IgD-negative memory B cell (primary cell): Measurements from ENCODE around the gene CCL5. TPM values are rescaled to one million over a fixed set of nuclear protein-coding genes. Genes with fewer than 3 reads are reported as not detected.
A peak's percentile ranks its signal among the peaks of the same experiment; 100 is the strongest.
"Not testable (repeated sequence)": the region's sequence is repeated elsewhere in the genome, so short reads cannot be mapped to it uniquely, and the experiment has no call there.

ENCODE experiments used
- H3K27ac Mint-ChIP-seq, 3 donors: one replicate each; pipeline ENCODE4 v1.8.0; 2020 to 2022; ENCODE audit warnings: mild to moderate bottlenecking in 3 of 3, mixed read lengths in 3 of 3, moderate library complexity in 1 of 3
- H3K27me3 Mint-ChIP-seq: one replicate; pipeline ENCODE4 v1.8.0; 2021; ENCODE audit warnings: mixed read lengths
- H3K36me3 Mint-ChIP-seq: one replicate; pipeline ENCODE4 v1.8.0; 2020; ENCODE audit warnings: mild to moderate bottlenecking, mixed read lengths
- H3K4me1 Mint-ChIP-seq, 3 donors: one replicate each; pipeline ENCODE4 v1.8.0; 2020 to 2022; ENCODE audit warnings: mixed read lengths in 3 of 3, mild to moderate bottlenecking in 1 of 3
- H3K4me3 Mint-ChIP-seq, 4 donors: one replicate each; pipeline ENCODE4 v1.8.0; 2020 to 2022; ENCODE audit warnings: mild to moderate bottlenecking in 4 of 4, mixed read lengths in 4 of 4, moderate library complexity in 3 of 4
- H3K9me3 Mint-ChIP-seq, 3 donors: one replicate each; pipeline ENCODE4 v1.8.0; 2020 to 2021; ENCODE audit warnings: mixed read lengths in 3 of 3, mild to moderate bottlenecking in 1 of 3
- polyA plus RNA-seq: library from polyadenylated mRNA; unstranded; fragments of 300-500 nt; fragmentation: Illumina TruSeq; gene quantifications from one replicate; pipeline ENCODE4 v1.2.3, GENCODE V29; 2021

The CCL5 gene
- polyA plus RNA-seq, 1 donor from 2014 or later, result 66.3 TPM

DNA sequence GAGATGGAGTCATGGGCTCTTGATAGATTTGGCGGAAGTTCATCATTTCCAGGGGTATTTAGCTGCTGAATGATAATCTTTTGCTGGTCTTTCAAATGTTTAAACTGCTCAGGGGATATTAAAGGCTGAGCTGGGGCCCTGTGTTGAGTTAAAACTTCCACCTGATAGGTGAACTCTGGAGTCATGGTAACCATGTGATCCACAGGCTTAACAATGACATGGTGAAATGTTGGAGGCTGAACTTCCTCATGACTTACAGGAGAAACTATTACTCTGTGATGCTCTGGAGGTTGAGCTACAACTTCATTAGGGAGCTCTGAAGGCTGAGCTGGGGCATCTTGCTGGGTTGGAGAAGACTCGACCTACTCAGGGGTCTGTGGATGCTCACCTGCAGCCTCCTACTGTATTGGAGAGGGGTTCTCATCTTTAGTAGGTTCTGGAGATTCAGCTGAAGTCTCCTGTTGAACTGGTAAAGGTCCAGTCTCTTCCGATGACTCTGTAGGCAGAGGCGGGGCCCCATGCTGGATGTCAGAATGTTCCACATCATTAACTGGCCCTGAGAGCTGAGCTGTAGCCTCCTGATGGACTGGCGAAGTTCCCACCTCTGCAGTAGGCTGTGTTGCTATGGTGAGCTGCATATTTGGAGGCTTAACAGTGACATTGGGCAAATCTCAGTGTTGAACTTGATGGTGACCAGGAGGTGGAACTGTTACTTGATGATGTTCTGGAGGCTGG lies 26.2 kb upstream of the CCL5 start:
- Mint-ChIP-seq H3K27ac (no peak overlapping the region), H3K27me3 (peaks cover under 1% of the 10 kb centered on the region)

DNA sequence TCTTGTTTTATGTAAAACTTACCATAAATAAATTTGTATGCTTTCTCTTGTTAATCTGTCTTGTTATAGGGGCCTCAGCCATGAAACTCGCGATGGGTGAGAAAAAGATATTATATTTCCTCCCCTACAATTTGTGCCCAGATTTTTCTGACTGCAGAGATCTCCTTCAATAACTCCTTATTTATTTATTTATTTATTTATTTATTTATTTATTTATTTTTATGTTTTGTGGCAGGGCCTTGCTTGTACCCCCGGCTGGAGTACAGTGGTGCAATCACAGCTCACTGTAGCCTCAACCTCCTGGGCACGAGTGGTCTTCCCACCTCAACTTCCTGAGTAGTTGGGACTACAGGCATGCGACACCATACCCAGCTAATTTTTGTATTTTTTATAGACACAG lies 23.3 kb upstream of the CCL5 start:
- no peaks in the 10 kb centered on the region for H3K9me3 Mint-ChIP-seq
- no peak overlapping the region for H3K4me3 Mint-ChIP-seq
- H3K27ac Mint-ChIP-seq, result no peak overlapping the region
- no peaks in the 10 kb centered on the region for H3K36me3 Mint-ChIP-seq
- H3K4me1 Mint-ChIP-seq, result no peaks in the 10 kb centered on the region
- H3K27me3 Mint-ChIP-seq, result peaks cover 2% of the 10 kb centered on the region

More for the DNA sequence above, 26.2 kb upstream of the CCL5 start:
- no peaks in the 10 kb centered on the region for H3K9me3 Mint-ChIP-seq
- H3K36me3 Mint-ChIP-seq, result no peaks in the 10 kb centered on the region
- no peaks in the 10 kb centered on the region for H3K4me1 Mint-ChIP-seq
- no peak overlapping the region for H3K4me3 Mint-ChIP-seq

DNA sequence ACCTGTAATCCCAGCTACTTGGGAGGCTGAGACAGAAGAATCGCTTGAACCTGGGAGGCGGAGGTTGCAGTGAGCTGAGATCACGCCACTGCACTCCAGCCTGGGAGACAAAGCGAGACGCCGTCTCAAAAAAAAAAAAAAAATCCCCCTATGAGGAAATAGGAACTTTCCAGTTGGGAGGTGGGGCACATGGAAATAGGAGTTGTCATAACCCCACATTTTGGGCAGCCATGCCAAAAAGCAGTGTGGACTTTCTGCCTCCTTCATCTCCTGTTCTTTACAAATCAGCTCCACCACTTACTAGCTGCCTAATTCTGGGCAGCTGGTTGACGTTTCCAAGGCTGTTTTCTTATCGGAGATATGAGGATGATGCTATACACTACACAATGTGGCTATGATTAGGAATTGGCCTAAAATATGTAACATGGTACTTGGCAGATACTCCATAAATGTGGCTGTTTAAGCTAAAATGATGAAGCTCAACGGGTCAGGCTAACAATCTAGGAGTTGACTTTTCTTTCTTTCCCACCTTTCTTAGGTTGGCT lies 21.5 kb upstream of the CCL5 start:
- Mint-ChIP-seq H3K27ac (no peak overlapping the region), H3K27me3 (peaks cover 2% of the 10 kb centered on the region), H3K9me3 (no peaks in the 10 kb centered on the region), H3K36me3 (no peaks in the 10 kb centered on the region), H3K4me1 (no peaks in the 10 kb centered on the region), H3K4me3 (no peak overlapping the region)

GRCh38 chr17:35900708-35901480 lies 20.7 kb upstream of the CCL5 start:
- H3K36me3 Mint-ChIP-seq, result no peaks in the 10 kb centered on the region
- H3K4me1 Mint-ChIP-seq, result no peaks in the 10 kb centered on the region
- H3K9me3 Mint-ChIP-seq, result no peaks in the 10 kb centered on the region
- H3K4me3 Mint-ChIP-seq, result no peak overlapping the region
- H3K27me3 Mint-ChIP-seq, result peaks cover 4% of the 10 kb centered on the region
- H3K27ac Mint-ChIP-seq, result peak overlapping the region in 1 of 3 donors; percentile 83

DNA sequence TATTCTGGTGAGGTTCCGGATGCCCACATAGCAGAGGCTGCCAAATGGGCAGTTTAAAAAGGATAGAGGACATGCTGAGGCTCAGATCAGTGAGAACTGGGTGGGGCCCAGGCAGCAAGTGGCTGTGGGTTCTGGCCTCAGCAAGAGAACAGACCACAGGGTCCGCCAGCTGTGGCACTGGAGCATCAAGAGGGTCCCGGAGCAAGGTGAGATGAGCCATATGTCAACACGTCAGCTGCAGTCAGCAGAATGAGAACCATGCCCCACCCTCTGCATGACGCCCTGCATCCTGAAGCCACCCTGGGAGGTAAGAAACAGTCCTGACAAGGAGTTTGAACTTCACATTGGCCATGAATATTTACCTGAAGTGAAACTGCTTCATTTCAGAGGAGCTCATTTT lies 20.1 kb upstream of the CCL5 start:
- Mint-ChIP-seq H3K27me3 (peaks cover 4% of the 10 kb centered on the region), H3K4me3 (no peak overlapping the region), H3K4me1 (no peaks in the 10 kb centered on the region), H3K9me3 (no peaks in the 10 kb centered on the region), H3K36me3 (no peaks in the 10 kb centered on the region), H3K27ac (peak overlapping the region in 1 of 3 donors; percentile 83)

DNA sequence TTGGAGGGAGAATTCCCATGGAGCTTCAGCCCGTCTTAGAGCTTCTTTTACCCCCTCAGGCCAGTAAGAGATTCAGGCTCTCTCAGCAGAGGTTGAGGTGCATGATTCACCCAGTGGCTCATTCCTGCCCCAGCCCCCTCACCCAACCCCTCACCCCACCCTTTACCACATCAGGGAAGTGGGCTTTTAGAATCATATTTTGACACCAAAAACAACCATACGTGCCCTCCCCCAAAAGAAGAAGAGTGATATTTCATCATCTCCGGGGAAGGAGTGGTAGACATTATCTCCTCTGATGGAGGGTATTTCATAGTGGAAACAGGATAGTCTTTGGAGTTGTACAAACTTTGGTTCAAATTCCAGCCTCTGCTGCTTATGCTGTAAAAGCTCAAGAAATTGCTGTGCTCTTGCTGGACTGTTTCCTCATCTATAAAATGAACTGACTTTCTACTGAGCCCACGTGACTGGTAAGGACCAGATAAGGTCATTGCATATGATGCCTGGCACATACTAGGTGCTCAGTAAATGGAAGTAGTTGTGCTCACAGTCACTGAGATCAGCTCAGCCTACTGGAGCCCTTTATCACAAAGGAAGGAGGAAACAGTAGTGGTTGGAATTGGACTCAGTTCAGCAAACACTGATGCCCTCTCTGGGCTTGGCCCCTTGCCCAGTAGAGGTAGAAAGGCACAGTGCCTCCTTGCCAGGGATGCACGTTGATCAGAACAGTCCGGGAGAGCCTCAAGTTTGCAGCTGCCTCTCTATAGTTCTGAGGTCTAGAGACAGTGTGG lies 18.3 kb upstream of the CCL5 start:
- Mint-ChIP-seq H3K27ac (no peak overlapping the region), H3K36me3 (no peaks in the 10 kb centered on the region), H3K4me3 (no peak overlapping the region), H3K9me3 (no peaks in the 10 kb centered on the region), H3K27me3 (peaks cover 4% of the 10 kb centered on the region), H3K4me1 (no peaks in the 10 kb centered on the region)

DNA sequence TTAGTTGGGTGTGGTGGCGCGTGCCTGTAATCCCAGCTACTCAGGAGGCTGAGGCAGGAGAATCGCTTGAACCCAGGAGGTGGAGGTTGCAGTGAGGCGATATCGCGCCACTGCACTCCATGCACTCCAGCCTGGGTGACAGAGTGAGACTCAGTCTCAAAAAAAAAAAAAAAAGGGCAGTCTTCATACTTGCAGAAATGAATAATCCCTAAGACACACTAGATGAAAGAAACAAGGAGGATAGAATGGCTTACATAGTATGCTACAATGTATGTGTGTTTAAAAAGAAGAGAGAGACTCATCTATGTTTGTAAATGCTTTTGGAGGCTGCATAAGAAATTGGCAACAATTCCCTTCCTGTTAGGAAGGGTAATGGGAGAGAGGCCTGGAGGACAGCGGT lies 17.6 kb upstream of the CCL5 start:
- H3K27me3 Mint-ChIP-seq, H3K4me3 Mint-ChIP-seq, H3K27ac Mint-ChIP-seq, H3K4me1 Mint-ChIP-seq, H3K36me3 Mint-ChIP-seq, H3K9me3 Mint-ChIP-seq: not testable (repeated sequence)

GRCh38 chr17:35895636-35896587 lies 15.8 kb upstream of the CCL5 start:
- H3K27ac Mint-ChIP-seq, result no peak overlapping the region
- peak overlapping the region in 1 of 4 donors; percentile 82 for H3K4me3 Mint-ChIP-seq
- no peaks in the 10 kb centered on the region for H3K36me3 Mint-ChIP-seq
- peaks cover 0 to 5% (median 2%) of the 10 kb centered on the region in 3 donors for H3K4me1 Mint-ChIP-seq
- peaks cover 3% of the 10 kb centered on the region for H3K27me3 Mint-ChIP-seq
- no peaks in the 10 kb centered on the region for H3K9me3 Mint-ChIP-seq

DNA sequence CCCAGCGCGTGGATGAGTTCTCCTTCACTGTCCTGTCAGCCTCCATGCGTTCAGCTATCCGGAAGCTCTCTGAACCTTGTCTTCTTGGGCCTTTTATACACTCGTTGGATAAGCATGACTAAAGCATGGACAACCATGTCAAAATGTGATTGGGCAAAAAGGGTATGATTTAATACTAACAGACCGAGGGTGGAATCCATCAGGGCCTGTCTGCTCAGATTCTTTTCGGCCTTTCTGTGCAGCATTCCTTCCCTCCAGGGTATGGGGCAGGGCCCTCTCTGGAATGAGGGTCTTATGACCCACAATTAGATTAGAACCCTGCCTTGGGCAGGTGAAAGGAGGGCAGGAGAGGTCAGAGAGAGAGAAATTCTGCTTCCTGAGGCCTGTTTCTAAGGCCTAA lies 14.0 kb upstream of the CCL5 start:
- no peaks in the 10 kb centered on the region for H3K9me3 Mint-ChIP-seq
- peaks cover 2 to 5% (median 2%) of the 10 kb centered on the region in 3 donors for H3K4me1 Mint-ChIP-seq
- no peak overlapping the region for H3K27ac Mint-ChIP-seq
- H3K27me3 Mint-ChIP-seq, result peaks cover 3% of the 10 kb centered on the region
- no peak overlapping the region for H3K4me3 Mint-ChIP-seq
- peaks cover 2% of the 10 kb centered on the region for H3K36me3 Mint-ChIP-seq

DNA sequence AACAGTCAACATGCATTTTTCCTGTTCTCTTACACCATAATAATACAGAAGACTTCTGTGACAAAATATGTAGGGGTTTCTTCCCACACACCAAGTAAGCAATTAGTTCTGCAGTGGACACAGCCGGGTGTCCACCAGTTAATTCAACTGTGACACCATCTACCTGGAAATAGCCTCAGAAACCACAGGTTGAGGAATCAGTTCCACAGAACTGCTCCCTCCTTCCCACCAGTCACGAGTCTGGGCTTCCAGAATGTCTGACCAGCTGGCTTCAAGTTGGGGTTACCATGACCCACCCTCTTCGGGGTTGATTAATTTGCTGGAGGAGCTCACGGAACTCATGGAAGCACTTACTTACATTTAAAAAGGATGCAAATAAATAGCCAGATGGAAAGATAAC lies 13.6 kb upstream of the CCL5 start:
- peaks cover 3% of the 10 kb centered on the region for H3K27me3 Mint-ChIP-seq
- peak overlapping the region in 1 of 4 donors; percentile 43 for H3K4me3 Mint-ChIP-seq
- H3K27ac Mint-ChIP-seq, result no peak overlapping the region
- no peaks in the 10 kb centered on the region for H3K9me3 Mint-ChIP-seq
- H3K36me3 Mint-ChIP-seq, result peaks cover 2% of the 10 kb centered on the region
- H3K4me1 Mint-ChIP-seq, result peaks cover 2 to 5% (median 2%) of the 10 kb centered on the region in 3 donors

DNA sequence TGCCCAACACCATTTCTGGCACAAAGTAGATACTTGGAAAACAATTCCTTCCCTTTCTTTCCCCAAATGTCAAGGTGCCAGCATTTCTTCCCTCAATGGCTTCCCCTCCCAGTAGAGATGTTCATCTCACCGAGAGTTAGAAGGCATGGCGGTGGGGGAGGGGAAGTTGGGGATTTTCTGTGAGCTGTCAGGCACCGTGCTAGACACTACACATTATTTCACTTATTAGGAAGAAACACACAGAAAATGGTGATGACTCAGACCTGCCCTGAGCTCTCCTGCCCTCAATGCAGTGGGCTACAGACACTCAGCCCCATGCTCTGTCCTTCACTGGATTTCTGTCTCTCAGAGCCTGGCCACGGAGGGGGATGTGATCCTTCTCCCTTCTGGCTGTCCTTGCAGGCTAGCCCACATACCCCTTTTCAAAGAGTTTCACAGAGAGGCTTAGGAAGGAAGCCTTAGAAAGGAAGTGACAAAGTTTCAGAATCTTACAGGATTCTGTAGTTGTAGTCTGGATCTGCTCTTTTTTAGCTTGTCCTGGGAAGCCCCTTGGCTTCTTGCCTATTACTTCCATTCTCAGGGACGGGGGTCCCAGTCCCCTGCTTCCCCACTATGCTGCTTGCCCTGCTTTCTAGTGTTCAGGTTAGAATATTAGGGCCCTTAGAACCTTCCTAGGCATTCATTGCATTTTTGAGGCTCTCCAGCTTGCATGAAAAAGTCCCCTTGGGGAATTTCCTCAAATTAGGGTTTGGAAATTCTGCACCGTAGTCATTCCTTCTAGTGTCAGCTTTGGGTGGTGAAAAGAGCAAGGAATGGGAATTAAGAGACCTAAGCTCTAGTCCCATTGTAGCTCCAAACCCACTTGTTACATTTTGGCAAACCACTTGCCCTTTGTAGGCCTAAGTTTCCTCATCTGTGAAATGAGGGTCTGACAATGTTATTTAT lies 12.2 kb upstream of the CCL5 start:
- H3K27me3 Mint-ChIP-seq, result peaks cover 3% of the 10 kb centered on the region
- no peak overlapping the region for H3K4me3 Mint-ChIP-seq
- H3K9me3 Mint-ChIP-seq, result no peaks in the 10 kb centered on the region
- peaks cover 2 to 5% (median 2%) of the 10 kb centered on the region in 3 donors for H3K4me1 Mint-ChIP-seq
- H3K36me3 Mint-ChIP-seq, result peaks cover 2% of the 10 kb centered on the region
- no peak overlapping the region for H3K27ac Mint-ChIP-seq

DNA sequence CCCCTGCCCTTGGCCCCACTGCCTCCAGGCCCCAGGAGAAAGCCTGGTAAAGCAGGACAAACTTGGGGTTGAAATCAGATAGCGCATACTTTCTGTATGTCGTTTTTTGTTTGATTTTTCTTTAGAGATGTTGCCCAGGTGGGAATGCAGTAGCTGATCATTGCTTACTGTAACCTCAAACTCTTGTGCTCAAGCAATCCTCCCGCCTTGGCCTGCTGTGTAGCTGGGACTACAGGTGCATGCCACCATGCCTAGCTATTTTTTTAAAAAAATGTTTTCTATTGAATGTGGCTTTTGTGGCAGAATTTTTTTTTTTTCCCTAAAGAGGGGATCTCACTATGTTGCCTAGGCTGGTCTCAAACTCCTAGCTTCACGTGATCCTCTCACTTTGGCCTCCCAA lies 11.1 kb upstream of the CCL5 start:
- Mint-ChIP-seq H3K4me1 (peaks cover 2 to 5% (median 2%) of the 10 kb centered on the region in 3 donors), H3K9me3 (no peaks in the 10 kb centered on the region), H3K27me3 (peaks cover 3% of the 10 kb centered on the region), H3K36me3 (peaks cover 2% of the 10 kb centered on the region), H3K4me3 (no peak overlapping the region), H3K27ac (peak overlapping the region in 1 of 3 donors; percentile 35)

DNA sequence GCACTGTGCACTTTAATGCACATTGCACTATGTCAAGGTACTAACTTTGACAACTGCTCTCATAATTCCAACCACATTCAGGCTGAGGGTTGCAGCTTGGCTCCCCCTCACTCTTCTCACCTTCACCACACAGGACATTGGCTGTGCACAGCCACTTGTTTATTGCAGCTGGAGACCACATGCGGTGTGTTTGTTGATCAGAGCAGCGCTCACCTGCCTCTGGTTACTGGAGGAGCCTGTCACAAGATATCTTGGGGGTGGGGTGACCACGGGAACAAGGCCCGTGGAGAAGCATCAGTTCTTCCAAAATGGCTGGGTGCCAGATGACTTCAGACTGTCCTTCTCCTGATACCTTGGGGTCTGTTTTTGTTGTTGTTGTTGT lies 10.6 kb upstream of the CCL5 start:
- H3K36me3 Mint-ChIP-seq, result peaks cover 2% of the 10 kb centered on the region
- H3K9me3 Mint-ChIP-seq, result no peaks in the 10 kb centered on the region
- no peak overlapping the region for H3K4me3 Mint-ChIP-seq
- peaks cover 2 to 5% (median 2%) of the 10 kb centered on the region in 3 donors for H3K4me1 Mint-ChIP-seq
- H3K27me3 Mint-ChIP-seq, result no peaks in the 10 kb centered on the region
- H3K27ac Mint-ChIP-seq, result peak overlapping the region in 1 of 3 donors; percentile 35
